ENCODE measurements around the gene NRP2.

DNA sequence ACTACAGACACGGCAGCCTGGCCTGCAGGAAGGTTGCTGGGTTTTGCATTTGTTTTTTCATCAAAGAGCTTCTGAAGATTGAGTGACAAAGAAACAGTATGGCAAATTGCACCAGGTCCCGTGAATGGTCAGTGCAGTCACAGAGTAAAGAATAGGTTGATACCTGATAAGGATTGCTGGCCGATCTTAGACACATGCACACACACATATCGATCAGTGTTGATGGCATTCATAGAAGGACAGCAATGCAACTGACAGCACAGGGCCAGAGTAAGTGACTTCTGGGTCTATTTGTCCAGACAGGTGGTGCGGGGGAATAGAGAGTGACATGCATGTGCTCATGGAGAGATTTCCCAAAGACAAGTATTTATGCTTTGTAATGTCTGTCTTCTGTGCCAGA, 42.8 kb downstream of the NRP2 start:
- TF ChIP-seq, protein P1, sequence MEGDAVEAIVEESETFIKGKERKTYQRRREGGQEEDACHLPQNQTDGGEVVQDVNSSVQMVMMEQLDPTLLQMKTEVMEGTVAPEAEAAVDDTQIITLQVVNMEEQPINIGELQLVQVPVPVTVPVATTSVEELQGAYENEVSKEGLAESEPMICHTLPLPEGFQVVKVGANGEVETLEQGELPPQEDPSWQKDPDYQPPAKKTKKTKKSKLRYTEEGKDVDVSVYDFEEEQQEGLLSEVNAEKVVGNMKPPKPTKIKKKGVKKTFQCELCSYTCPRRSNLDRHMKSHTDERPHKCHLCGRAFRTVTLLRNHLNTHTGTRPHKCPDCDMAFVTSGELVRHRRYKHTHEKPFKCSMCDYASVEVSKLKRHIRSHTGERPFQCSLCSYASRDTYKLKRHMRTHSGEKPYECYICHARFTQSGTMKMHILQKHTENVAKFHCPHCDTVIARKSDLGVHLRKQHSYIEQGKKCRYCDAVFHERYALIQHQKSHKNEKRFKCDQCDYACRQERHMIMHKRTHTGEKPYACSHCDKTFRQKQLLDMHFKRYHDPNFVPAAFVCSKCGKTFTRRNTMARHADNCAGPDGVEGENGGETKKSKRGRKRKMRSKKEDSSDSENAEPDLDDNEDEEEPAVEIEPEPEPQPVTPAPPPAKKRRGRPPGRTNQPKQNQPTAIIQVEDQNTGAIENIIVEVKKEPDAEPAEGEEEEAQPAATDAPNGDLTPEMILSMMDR (IDR thresholded peaks at IDR 0.05), result no peak
- TF ChIP-seq POLR2A (IDR thresholded peaks at IDR 0.05), result no peak
